GM12801 (cell line): ENCODE data around the gene EIF2AK3.

Source experiments
- CTCF ChIP-seq: IDR thresholded peaks from one replicate; pipeline ENCODE4 v1.5.1; 2011; ENCODE audit warnings: control low read depth; ENCODE audit not compliant: insufficient read length; ENCODE audit errors: extremely low read depth

Gene EIF2AK3

DNA sequence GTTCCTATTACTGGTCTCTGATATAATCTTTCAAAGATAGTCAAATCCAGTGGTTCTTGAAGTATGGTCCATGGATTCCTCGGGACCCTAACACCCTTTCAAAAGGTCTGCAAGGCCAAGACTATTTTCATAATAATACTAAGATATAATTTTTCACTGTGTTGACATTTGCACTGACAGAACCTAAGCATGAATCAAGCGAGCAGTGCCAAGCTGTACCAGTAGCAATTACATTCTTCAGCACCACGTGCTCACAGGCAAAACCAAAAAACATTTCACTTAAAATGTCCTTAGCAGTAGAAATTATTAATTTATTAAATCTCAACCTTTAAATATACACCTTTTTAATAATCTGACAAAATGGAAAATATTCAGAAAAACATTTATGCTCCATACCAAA, 59.1 kb downstream of the EIF2AK3 start:
- no peak for TF ChIP-seq CTCF

- no peak for TF ChIP-seq CTCF
Observed at GRCh38 chr2:88564402-88564801, 62.9 kb downstream of the EIF2AK3 start.

DNA sequence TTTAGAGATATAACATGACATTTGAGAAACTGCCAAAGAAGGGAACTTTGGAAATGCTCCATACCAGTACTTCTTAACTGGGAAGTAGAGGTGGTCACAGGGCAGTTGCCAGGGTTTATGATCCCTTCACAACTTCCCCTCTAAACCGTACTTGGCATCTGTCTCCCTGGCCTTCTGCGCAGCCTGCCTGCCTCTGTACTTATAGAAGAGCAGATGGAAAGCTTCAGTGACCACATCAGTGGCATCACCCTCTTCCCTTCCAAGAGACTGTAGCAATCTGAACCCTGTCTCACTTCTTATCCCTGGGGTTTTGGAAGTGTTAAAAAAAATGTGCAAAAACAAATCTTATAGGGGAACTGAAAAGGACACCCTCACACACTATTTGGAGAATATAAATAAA, 64.1 kb downstream of the EIF2AK3 start:
- TF ChIP-seq CTCF: no peak

DNA sequence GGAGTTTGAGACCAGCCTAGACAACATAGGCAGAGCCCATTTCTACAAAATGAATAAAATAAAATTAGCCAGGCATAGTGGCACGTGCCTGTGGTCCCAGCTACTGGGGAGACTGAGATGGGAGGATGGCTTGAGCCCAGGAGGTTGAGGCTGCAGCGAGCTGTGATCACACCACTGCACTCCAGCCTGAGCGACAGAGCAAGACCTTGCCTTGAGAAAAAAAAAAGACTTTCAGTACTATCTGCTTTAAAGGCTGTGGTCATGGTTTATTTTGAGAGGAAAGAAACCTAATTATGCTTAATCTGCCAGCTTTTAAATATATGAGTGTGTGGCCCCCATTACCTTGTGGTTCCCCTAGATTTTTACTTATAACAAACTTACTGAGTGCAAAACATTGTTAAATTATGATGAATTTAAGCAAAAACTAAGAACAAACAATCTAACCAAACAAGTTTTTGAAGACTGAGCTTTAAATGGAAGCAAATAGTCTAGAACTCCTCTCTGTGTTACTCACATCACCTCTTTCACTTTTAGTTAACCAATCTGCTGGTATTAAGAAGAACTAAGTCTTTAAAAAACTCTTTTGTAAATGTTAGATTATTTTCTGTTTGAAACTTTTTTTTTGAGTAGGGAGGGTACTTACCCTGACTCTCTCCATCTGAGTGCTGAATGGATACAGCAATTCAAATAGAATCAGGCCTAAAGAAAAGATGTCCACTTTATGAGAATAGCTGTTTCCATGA, 65.4 kb downstream of the EIF2AK3 start:
- TF ChIP-seq CTCF: no peak

GRCh38 chr2:88560619-88561307, 66.5 kb downstream of the EIF2AK3 start:
- no peak for TF ChIP-seq CTCF

DNA sequence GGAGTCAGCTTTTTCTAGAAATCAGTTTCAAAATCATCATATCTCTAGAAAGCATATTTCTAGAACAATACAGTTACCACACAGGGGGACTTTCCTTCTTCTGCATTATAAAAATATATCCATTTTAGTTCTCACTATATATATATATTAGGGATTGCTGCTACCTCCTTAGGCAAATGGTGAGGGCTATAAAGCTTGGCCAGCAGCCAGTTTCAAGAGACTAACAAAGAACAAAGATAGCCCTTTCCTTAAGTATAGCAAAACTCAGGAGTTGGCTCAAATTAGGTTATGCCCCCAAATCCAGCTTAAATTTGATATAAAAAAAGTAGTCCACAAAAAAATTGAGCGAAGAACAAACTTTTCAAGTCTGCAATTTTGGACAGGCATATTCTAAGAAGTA, 70.0 kb downstream of the EIF2AK3 start:
- TF ChIP-seq CTCF: no peak

- TF ChIP-seq CTCF: no peak
Observed at GRCh38 chr2:88556026-88556425, 71.2 kb downstream of the EIF2AK3 start.
